ENCODE measurements around the gene ZBTB20.
"Not testable (repeated sequence)": the region's sequence is repeated elsewhere in the genome, so short reads cannot be mapped to it uniquely, and the experiment has no call there.

The ZBTB20 gene

GRCh38 chr3:115146418-115147328, at the start of gene ZBTB20:
ZBTB20 (minus strand) TSS chr3:115147288.
- peak; percentile 79 for DNase-seq (ENCODE audit: low spot score)
- no peak for TF ChIP-seq CTCF (IDR thresholded peaks at IDR 0.05; ENCODE audit: extremely low read depth, missing control alignments)

DNA sequence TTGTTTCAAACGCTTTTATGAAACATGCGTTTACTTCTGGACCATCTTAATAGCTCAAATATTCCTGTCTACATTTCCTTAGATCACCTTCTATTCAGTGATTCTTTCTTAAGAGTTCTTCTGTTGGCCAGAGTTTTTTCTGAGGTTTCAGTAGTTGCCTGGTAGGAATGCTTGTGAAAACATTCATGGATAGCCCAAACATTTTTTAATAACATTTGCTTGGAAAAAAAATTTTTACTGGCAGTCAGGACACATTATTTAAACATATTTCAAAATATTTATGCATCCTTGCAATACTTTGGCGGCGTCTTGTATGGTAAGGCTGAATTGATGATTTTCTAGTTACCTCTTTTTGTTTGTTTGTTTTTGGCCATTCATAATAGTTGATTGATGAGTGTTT, 47.4 kb upstream of the ZBTB20 start:
- no peak for DNase-seq (ENCODE audit: low spot score)
- TF ChIP-seq CTCF (IDR thresholded peaks at IDR 0.05; ENCODE audit: extremely low read depth, missing control alignments), result no peak

DNA sequence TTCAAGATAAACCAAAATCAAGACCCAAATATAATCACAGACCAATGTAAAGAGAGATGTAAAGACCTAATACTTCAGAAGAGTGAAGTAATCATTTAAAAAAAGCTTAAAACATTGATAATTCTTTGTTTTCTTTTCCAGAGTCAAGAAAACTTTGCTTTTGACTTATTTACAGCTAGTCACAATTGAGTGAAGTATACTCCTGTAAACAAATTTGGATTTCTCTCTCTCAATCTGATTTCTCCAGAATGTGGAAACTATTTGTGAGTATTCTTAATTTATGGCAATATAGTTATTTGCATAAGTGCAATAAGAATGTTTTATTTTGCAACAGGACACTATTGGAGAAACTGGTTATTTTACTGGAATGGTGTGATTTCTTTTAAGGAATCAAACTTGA, 43.7 kb upstream of the ZBTB20 start:
- no peak for DNase-seq (ENCODE audit: low spot score)
- TF ChIP-seq CTCF (IDR thresholded peaks at IDR 0.05; ENCODE audit: extremely low read depth, missing control alignments), result no peak

DNA sequence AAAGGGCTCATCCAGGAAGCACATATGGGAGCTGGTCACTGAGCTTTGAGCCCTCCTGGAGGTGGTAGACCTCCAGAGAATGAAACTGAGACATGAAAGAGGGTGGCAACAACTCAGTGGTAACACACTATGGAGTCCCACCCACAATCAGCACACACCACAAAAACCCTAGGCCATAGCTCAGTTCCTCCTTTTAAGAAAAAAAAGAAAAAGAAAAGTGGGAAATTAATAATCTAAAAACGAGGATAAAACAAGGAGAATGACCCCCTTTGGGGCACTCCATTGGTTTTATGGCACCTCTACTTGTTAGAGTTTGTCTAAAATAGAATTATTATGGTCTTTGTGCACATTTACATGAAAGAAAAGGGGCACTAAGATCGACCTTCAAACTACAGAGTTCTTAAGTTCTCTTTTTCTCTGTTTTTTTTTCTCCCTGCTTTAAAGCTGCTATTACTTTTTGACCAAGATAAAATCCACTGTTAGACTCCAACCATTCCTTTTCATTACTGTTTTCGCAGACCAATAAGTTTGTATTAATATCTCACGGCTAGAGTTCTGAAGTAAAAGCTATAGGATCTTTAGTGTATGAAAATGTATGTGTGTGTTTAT, 40.2 kb upstream of the ZBTB20 start:
- no peak for TF ChIP-seq CTCF (IDR thresholded peaks at IDR 0.05; ENCODE audit: extremely low read depth, missing control alignments)
- peak; percentile 63 for DNase-seq (ENCODE audit: low spot score)

DNA sequence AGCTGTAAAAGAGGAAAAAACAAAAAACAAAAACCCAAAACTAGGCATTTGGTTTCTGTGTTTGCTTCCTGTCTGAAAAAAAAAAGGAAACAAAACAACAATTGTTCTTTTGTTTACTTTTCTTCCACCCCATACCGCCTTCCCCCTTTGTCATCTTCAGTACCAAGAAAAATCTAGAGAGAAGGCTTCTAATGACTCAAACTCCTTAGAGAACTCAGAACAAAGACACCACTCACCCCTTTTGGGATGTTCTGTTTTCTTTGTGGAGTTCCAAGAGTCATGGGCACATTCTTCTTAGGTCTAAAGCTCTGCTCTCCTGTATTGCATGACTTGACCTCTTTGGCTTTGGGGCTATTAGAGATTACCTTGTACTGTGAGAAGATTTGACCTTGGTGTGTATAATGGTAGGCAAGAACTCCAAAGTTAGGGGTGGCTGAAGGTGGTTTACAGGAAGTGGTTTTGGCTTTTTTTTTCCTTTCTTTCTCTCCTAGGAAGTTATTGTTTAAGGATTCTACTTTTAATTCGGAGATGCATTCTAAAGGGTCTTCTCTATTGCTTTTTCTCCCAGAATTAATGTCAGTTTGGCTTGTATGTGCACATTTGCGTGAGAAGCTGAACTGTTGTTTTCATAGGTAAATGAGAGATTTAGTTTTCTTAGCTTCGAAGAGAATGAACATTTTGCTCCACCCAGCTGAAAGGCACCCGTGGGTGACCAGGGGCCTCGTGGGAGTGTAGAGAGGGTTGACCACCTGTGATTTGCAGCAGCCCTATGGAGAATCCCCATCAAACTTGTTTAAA, 39.5 kb upstream of the ZBTB20 start:
- TF ChIP-seq CTCF (IDR thresholded peaks at IDR 0.05; ENCODE audit: extremely low read depth, missing control alignments), result no peak
- peak; percentile 18 for DNase-seq (ENCODE audit: low spot score)

DNA sequence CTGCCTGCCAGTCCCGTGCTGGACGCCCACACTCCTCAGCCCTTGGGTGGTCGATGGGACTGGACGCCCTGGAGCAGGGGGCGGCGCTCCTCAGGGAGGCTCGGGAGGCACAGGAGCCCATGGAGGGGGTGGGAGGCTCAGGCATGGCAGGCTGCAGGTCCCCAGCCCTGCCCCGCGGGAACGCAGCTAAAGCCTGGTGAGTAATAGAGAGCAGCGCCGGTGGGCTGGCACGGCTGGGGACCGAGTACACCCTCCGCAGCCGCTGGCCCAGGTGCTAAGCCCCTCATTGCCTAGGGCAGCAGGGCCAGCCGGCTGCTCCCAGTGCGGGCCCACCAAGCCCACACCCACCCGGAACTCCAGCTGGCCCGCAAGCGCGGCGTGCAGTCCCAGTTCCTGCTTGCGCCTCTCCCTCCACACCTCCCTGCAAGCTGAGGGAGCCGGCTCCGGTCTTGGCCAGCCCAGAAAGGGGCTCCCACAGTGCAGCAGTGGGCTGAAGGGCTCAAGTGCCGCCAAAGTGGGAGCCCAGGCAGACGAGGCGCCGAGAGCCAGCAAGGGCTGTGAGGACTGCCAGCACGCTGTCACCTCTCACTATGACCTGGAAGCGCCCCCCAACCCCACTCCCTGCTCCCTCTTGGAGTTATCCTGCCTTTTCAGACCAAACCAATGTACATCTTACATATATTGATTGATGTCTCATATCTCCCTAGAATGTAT, 37.9 kb upstream of the ZBTB20 start:
- not testable (repeated sequence) for DNase-seq (ENCODE audit: low spot score)

GRCh38 chr3:115178930-115179329, 31.8 kb upstream of the ZBTB20 start:
- DNase-seq (ENCODE audit: low spot score), result not testable (repeated sequence)

Measured in GM20000 (cell line).